Pancreas (tissue), 10 donors: ENCODE measurements around the gene MRPL20. TPM values are rescaled to one million over a fixed set of nuclear protein-coding genes. Genes with fewer than 3 reads are reported as not detected.

Experiments
- ATAC-seq, 4 donors: fragments of 200-7000 bp; cut with Tn5 transposase; one replicate each; pipeline versions ENCODE4 v1.8.0 to v1.9.1; 2020; ENCODE audit warnings: mild to moderate bottlenecking in 4 of 4, moderate library complexity in 4 of 4
- DNase-seq, 6 donors: peaks; one replicate each; pipeline ENCODE4 v3.0.0-alpha.2; 2020
- FAIRE-seq: peaks from 2 replicates; lab custom pipeline; 2012; peaks lifted over from hg19 to GRCh38; lab: Jason Lieb, UNC
- H3K27ac ChIP-seq, 4 donors: fragments of 200-600 bp; sonication (generic); 1 replicate in 3 of 4; 2 replicates in 1 of 4; pipeline versions ENCODE4 v1.5.0 to v1.8.0; 2020
- H3K27me3 ChIP-seq, 4 donors: fragments of 200-600 bp; one replicate each; pipeline ENCODE4 v1.8.0; 2021
- H3K36me3 ChIP-seq, 3 donors: fragments of 200-600 bp; sonication (generic) in 1 of 3; one replicate each; pipeline versions ENCODE4 v1.5.0 to v1.8.0; 2020 to 2021
- H3K4me1 ChIP-seq, 3 donors: fragments of 200-600 bp; one replicate each; pipeline ENCODE4 v1.8.0; 2021
- H3K4me3 ChIP-seq, 4 donors: fragments of 200-600 bp; sonication (generic) in 2 of 4; one replicate each; pipeline versions ENCODE4 v1.5.0 to v1.8.0; 2020 to 2021
- H3K9me3 ChIP-seq, 4 donors: fragments of 200-600 bp; one replicate each; pipeline ENCODE4 v1.8.0; 2021
- CTCF ChIP-seq, 4 donors: fragments of 200-600 bp; sonication (generic) in 3 of 4; IDR thresholded peaks; one replicate each; pipeline versions ENCODE4 v1.5.0 to v1.8.0; 2021; ENCODE audit warnings: antibody characterized with exemption in 4 of 4
- WGBS, 2 donors: extraction: QIAGEN DNeasy Blood & Tissue Kit; methylation state at CpG; one replicate each; pipeline ENCODE4 v1.1.7; 2013; 5-methylcytosine and 5-hydroxymethylcytosine counted together
- intact Hi-C, 3 donors: fragments of 100-400 bp; cut with DNase I; formaldehyde crosslinking; loops; one replicate each; pipeline versions ENCODE4 v1.11.1 to v1.14.2; 2022
- polyA plus RNA-seq, 2 donors: library from polyadenylated mRNA; stranded (reverse); fragments of 200-250 nt; gene quantifications; one replicate each; pipeline ENCODE4 v1.2.3, GENCODE V29; 2013
- total RNA-seq, 6 donors: library from RNA; stranded (reverse); fragmentation: NEBNext Ultra II Directional in 4 of 6; extraction: Animal tissue kit (Norgen Biotek cat#: 25700) in 4 of 6; gene quantifications; one replicate each; pipeline versions ENCODE4 v1.2.1 to v1.2.4, GENCODE V29; 2021 to 2023
- donor health status: healthy with polysubstance abuse.
- donor health status: DM: no; HTN: no; CAD: no; lungs with moderate emphysema.
- donor health status: DM: no; HTN: no; CAD: no.
- donor health status: control.
- donor health status: control.
- donor health status: Bipolar disorder and iron deficiency.
- donor health status: DM: yes; HTN: yes; CAD: no.
- donor health status: DM: no; HTN: no; CAD: no.
- donor health status: DM: no; HTN: no; CAD: no.
- donor health status: DM: yes; HTN: yes; CAD: no.

MRPL20 gene
- total and polyA plus RNA-seq, 8 donors: 42.1 to 121 (median 56.6) TPM

DNA sequence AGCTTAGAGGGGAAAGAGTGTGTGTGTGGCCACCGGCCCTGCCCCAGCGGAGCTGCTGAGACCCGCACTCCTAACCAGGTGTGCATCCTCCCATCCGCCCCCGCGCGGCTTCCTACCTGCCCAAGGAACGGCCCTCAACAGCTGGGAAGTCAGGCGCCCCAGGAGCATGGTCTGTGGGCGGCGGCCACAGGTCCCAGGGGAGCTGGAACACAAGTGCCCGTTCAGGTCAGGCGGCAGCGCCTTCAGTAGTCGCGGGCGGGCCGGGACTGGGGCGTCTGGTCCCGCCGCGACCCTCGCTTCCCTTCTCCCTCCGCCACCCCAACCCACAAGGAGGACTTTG is 32.5 kb downstream of the MRPL20 start:
- no peak for TF ChIP-seq CTCF (IDR thresholded peaks at IDR 0.05)
- H3K27me3 ChIP-seq: no peaks in the 10 kb centered on the region
- peak overlapping the region; percentile 95 to 100 (median 96) for H3K4me3 ChIP-seq
- ATAC-seq (peak in 1 of 4 donors; percentile 1), DNase-seq (peak in 3 of 6 donors; percentile 32 to 84 (median 66)), FAIRE-seq (no peak)
- H3K36me3 ChIP-seq: no peaks in the 10 kb centered on the region
- 0% methylated on average over 13 to 24 of the region's 24 CpGs for WGBS, 2 donors
- intact Hi-C loops: no loop called here
- H3K9me3 ChIP-seq: no peaks in the 10 kb centered on the region
- H3K27ac ChIP-seq: peak overlapping the region; percentile 87 to 93 (median 92)
- peaks cover 6 to 26% (median 13%) of the 10 kb centered on the region in 3 donors for H3K4me1 ChIP-seq

GRCh38 chr1:1373815-1374588 is 33.1 kb downstream of the MRPL20 start:
- 36 to 37% methylated on average over 50 to 52 of the region's 52 CpGs for WGBS, 2 donors
- Histone ChIP-seq H3K4me1 (peaks cover 6 to 26% (median 13%) of the 10 kb centered on the region in 3 donors), H3K9me3 (no peaks in the 10 kb centered on the region), H3K36me3 (no peaks in the 10 kb centered on the region), H3K4me3 (peak overlapping the region; percentile 95 to 100 (median 96)), H3K27ac (peak overlapping the region in 2 of 4 donors; percentile 87 to 93), H3K27me3 (no peaks in the 10 kb centered on the region)
- intact Hi-C loops: no loop called here
- DNase-seq: peak in 3 of 6 donors; percentile 60 to 83 (median 64)
- no peak for FAIRE-seq
- no peak for ATAC-seq
- no peak for TF ChIP-seq CTCF (IDR thresholded peaks at IDR 0.05)

DNA sequence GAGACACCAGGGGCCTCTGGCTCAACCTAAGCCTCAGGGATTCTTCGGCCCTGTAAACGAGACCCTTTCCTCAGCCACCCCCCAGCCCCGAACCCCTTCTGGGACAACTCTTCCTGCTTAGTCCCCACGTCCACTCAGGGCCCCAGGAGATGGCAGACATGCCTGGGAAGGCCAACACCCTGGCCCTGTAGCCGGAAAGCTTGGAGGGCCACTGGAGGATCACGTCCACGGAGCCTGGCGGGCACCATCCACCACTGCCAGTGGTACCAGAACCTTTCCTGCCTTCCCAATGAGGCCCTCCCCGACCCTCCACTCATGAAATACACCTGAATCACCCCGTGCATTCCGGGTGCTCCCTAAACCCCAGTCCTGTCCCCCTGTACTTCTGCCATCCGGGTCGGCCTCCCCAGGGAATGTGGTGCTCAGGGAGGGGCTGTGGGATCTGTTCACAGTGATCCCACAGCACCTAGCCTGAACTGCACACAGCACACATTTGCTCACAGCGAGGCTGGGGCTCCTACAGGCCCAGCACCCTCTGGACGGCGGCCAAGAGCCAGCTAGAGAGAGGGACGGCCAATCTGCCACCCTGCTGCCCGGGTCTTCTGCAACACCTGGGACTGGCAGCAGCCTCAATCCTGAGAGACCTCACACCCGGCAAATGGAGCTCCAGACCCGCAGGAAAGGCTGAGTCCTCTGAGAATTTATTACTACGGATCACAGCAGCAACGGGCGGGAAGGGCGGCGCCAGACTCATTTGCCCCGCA is 33.9 kb downstream of the MRPL20 start:
- Histone ChIP-seq H3K9me3 (no peaks in the 10 kb centered on the region), H3K27me3 (no peaks in the 10 kb centered on the region), H3K27ac (no peak overlapping the region), H3K4me3 (peak overlapping the region in 2 of 4 donors; percentile 95 to 98), H3K4me1 (peaks cover 6 to 26% (median 13%) of the 10 kb centered on the region in 3 donors), H3K36me3 (no peaks in the 10 kb centered on the region)
- TF ChIP-seq CTCF (IDR thresholded peaks at IDR 0.05): no peak
- FAIRE-seq (no peak), DNase-seq (peak in 2 of 6 donors; percentile 61 to 75), ATAC-seq (no peak)
- intact Hi-C loops: no loop called here
- 73 to 77% methylated on average over 26 of the region's 26 CpGs for WGBS, 2 donors

- DNase-seq (peak; percentile 68 to 93 (median 83)), ATAC-seq (peak; percentile 39 to 61 (median 54)), FAIRE-seq (no peak)
- H3K4me3 ChIP-seq: no peak overlapping the region
- no peaks in the 10 kb centered on the region for H3K36me3 ChIP-seq
- H3K9me3 ChIP-seq: no peaks in the 10 kb centered on the region
- WGBS, 2 donors: 23 to 25% methylated on average over 25 to 26 of the region's 26 CpGs
- TF ChIP-seq CTCF (IDR thresholded peaks at IDR 0.05): peak; percentile 94 to 98 (median 96)
- peaks cover 6 to 26% (median 13%) of the 10 kb centered on the region in 3 donors for H3K4me1 ChIP-seq
- peak overlapping the region in 1 of 4 donors; percentile 33 for H3K27ac ChIP-seq
- no peaks in the 10 kb centered on the region for H3K27me3 ChIP-seq
- intact Hi-C loops: no loop called here
Observed at GRCh38 chr1:1371746-1372711, 35.1 kb downstream of the MRPL20 start.
